Umbilical cord (tissue), 2 donors: Measurements from ENCODE around the gene WNT3. TPM values are rescaled to one million over a fixed set of nuclear protein-coding genes. Genes with fewer than 3 reads are reported as not detected.
A peak's percentile ranks its signal among the peaks of the same experiment; 100 is the strongest.

ENCODE experiments used
- DNase-seq: peaks from one replicate; pipeline ENCODE4 v3.0.0-alpha.2; 2015; ENCODE audit warnings: low spot score
- total RNA-seq: library from RNA; depleted of rRNA; stranded (reverse); fragments of >200 nt; gene quantifications from one replicate; pipeline ENCODE4 v1.2.3, GENCODE V29; 2014; ENCODE audit warnings: low replicate concordance; ENCODE audit not compliant: insufficient read depth

Gene WNT3
- total RNA-seq, 1 donor from 2014 or later = 11.6 TPM

GRCh38 chr17:46836500-46836899 is 18.0 kb upstream of the WNT3 start:
- DNase-seq = no peak

GRCh38 chr17:46834846-46835245 is 16.4 kb upstream of the WNT3 start:
- no peak for DNase-seq

GRCh38 chr17:46833840-46834208 is 15.3 kb upstream of the WNT3 start:
- DNase-seq = no peak

- DNase-seq = peak; percentile 80
Observed at GRCh38 chr17:46832945-46833839, 14.7 kb upstream of the WNT3 start.

- no peak for DNase-seq
Observed at GRCh38 chr17:46832331-46832821, 13.9 kb upstream of the WNT3 start.

- DNase-seq = no peak
Observed at GRCh38 chr17:46831573-46832330, 13.3 kb upstream of the WNT3 start.

- DNase-seq = no peak
Observed at GRCh38 chr17:46827274-46827673, 8.8 kb upstream of the WNT3 start.

- DNase-seq = no peak
Observed at GRCh38 chr17:46826116-46826515, 7.6 kb upstream of the WNT3 start.

- no peak for DNase-seq
Observed at GRCh38 chr17:46823657-46824056, 5.2 kb upstream of the WNT3 start.

GRCh38 chr17:46822388-46822921 is 4.0 kb upstream of the WNT3 start:
- DNase-seq = no peak

- no peak for DNase-seq
Observed at GRCh38 chr17:46821482-46822387, 3.2 kb upstream of the WNT3 start.

GRCh38 chr17:46820592-46821450 is 2.3 kb upstream of the WNT3 start:
- DNase-seq = no peak

- DNase-seq = no peak
Observed at GRCh38 chr17:46819906-46820351, 1.4 kb upstream of the WNT3 start.

GRCh38 chr17:46818929-46819859 is 702 bp upstream of the WNT3 start:
- no peak for DNase-seq

- DNase-seq = no peak
Observed at GRCh38 chr17:46817901-46818209, 637 bp downstream of the WNT3 start.

- no peak for DNase-seq
Observed at GRCh38 chr17:46817151-46817900, 1.2 kb downstream of the WNT3 start.

GRCh38 chr17:46815474-46816353 is 2.8 kb downstream of the WNT3 start:
- no peak for DNase-seq

- no peak for DNase-seq
Observed at GRCh38 chr17:46814446-46814845, 4.0 kb downstream of the WNT3 start.
